GM19238 (cell line): Measurements from ENCODE around the gene RASL10A.
A peak's percentile ranks its signal among the peaks of the same experiment; 100 is the strongest.

Experiments used
- DNase-seq: peaks from one replicate; pipeline ENCODE4 v3.0.0; 2011; ENCODE audit warnings: low spot score; ENCODE audit not compliant: insufficient read length

RASL10A gene

GRCh38 chr22:29306835-29307595 is 8.5 kb downstream of the RASL10A start:
- no peak for DNase-seq

GRCh38 chr22:29306175-29306834 is 9.2 kb downstream of the RASL10A start, which contains the start of gene GAS2L1:
Gene GAS2L1 (plus strand): TSS chr22:29306650. CDS start chr22:29308106, 1,456 bp downstream.
- peak; percentile 66 for DNase-seq

GRCh38 chr22:29305836-29306174 is 9.7 kb downstream of the RASL10A start:
- DNase-seq = no peak

- DNase-seq = no peak
These were observed 12.6 kb downstream of the RASL10A start for GRCh38 chr22:29302681-29303465.

GRCh38 chr22:29302402-29302680 is 13.2 kb downstream of the RASL10A start:
- no peak for DNase-seq

- no peak for DNase-seq
These were observed 13.6 kb downstream of the RASL10A start for GRCh38 chr22:29301716-29302401.

GRCh38 chr22:29300807-29301601 is 14.5 kb downstream of the RASL10A start:
- no peak for DNase-seq

- DNase-seq = no peak
These were observed 15.1 kb downstream of the RASL10A start for GRCh38 chr22:29300467-29300806.

- DNase-seq = no peak
These were observed 16.2 kb downstream of the RASL10A start for GRCh38 chr22:29299136-29299900.

GRCh38 chr22:29298641-29299040 is 16.9 kb downstream of the RASL10A start:
- no peak for DNase-seq

- DNase-seq = no peak
These were observed 23.1 kb downstream of the RASL10A start for GRCh38 chr22:29292379-29292778.

- DNase-seq = no peak
These were observed 24.3 kb downstream of the RASL10A start for GRCh38 chr22:29291215-29291614.

GRCh38 chr22:29290061-29290460 is 25.4 kb downstream of the RASL10A start:
- DNase-seq = no peak

- no peak for DNase-seq
These were observed 26.7 kb downstream of the RASL10A start for GRCh38 chr22:29288837-29289236.

GRCh38 chr22:29284196-29284595 is 31.3 kb downstream of the RASL10A start:
- no peak for DNase-seq

- no peak for DNase-seq
These were observed 37.6 kb downstream of the RASL10A start for GRCh38 chr22:29277927-29278326.

GRCh38 chr22:29275819-29276565 is 39.5 kb downstream of the RASL10A start:
- DNase-seq = no peak

- no peak for DNase-seq
These were observed 40.3 kb downstream of the RASL10A start for GRCh38 chr22:29275167-29275566.

GRCh38 chr22:29272624-29273023 is 42.9 kb downstream of the RASL10A start:
- no peak for DNase-seq
